Activated CD4-positive, CD25-positive, alpha-beta regulatory T cell (primary cell): ENCODE results near the gene SGMS1.
"Not testable (repeated sequence)": the region's sequence is repeated elsewhere in the genome, so short reads cannot be mapped to it uniquely, and the experiment has no call there.

Experiments used
- DNase-seq, 4 experiments: peaks; one replicate each; lab custom pipeline; 2025; lab: John Stamatoyannopoulos, UW

The SGMS1 gene

GRCh38 chr10:50369931-50370330 is 253.8 kb downstream of the SGMS1 start:
- DNase-seq, result no peak

- no peak for DNase-seq
Measured at GRCh38 chr10:50367732-50368131, 256.0 kb downstream of the SGMS1 start.

- not testable (repeated sequence) for DNase-seq
Measured at GRCh38 chr10:50366421-50366820, 257.3 kb downstream of the SGMS1 start.

- not testable (repeated sequence) for DNase-seq
Measured at GRCh38 chr10:50364730-50365129, 259.0 kb downstream of the SGMS1 start.

- DNase-seq, result no peak
Measured at GRCh38 chr10:50362547-50363125, 261.1 kb downstream of the SGMS1 start.

GRCh38 chr10:50361946-50362345 is 261.8 kb downstream of the SGMS1 start:
- DNase-seq, result no peak

GRCh38 chr10:50360077-50360850 is 263.5 kb downstream of the SGMS1 start:
- no peak for DNase-seq

GRCh38 chr10:50358925-50359687 is 264.6 kb downstream of the SGMS1 start:
- no peak for DNase-seq

- DNase-seq, result no peak
Measured at GRCh38 chr10:50358411-50358810, 265.3 kb downstream of the SGMS1 start.

GRCh38 chr10:50356481-50356832 is 267.3 kb downstream of the SGMS1 start:
- not testable (repeated sequence) for DNase-seq

GRCh38 chr10:50355693-50356480 is 267.9 kb downstream of the SGMS1 start:
- DNase-seq, result not testable (repeated sequence)

GRCh38 chr10:50351483-50352146 is 272.1 kb downstream of the SGMS1 start:
- DNase-seq, result no peak

- no peak for DNase-seq
Measured at GRCh38 chr10:50350366-50350765, 273.4 kb downstream of the SGMS1 start.

GRCh38 chr10:50349554-50349953 is 274.2 kb downstream of the SGMS1 start:
- DNase-seq, result no peak

GRCh38 chr10:50347394-50347802 is 276.4 kb downstream of the SGMS1 start:
- no peak for DNase-seq

GRCh38 chr10:50346942-50347341 is 276.8 kb downstream of the SGMS1 start:
- DNase-seq, result no peak

- no peak for DNase-seq
Measured at GRCh38 chr10:50345545-50345944, 278.2 kb downstream of the SGMS1 start.

- no peak for DNase-seq
Measured at GRCh38 chr10:50343702-50344331, 279.9 kb downstream of the SGMS1 start.

GRCh38 chr10:50341987-50342386 is 281.8 kb downstream of the SGMS1 start:
- DNase-seq, result no peak

- DNase-seq, result no peak
Measured at GRCh38 chr10:50336140-50336539, 287.6 kb downstream of the SGMS1 start.

GRCh38 chr10:50335397-50335796 is 288.4 kb downstream of the SGMS1 start:
- DNase-seq, result no peak
